Thyroid gland (tissue), 4 donors: ENCODE results near the gene GABPB2. TPM values are rescaled to one million over a fixed set of nuclear protein-coding genes. Genes with fewer than 3 reads are reported as not detected.
A peak's percentile ranks its signal among the peaks of the same experiment; 100 is the strongest.

Experiments
- DNase-seq, 2 donors: peaks; one replicate each; pipeline ENCODE4 v3.0.0-alpha.2; 2019
- H3K27ac ChIP-seq, 3 donors: fragments of 200-600 bp; sonication (generic); 1 replicate in 2 of 3; 2 replicates in 1 of 3; pipeline ENCODE4 v1.5.1; 2016 to 2019; ENCODE audit warnings: mild to moderate bottlenecking in 1 of 3, moderate library complexity in 1 of 3
- H3K27me3 ChIP-seq: fragments of 200-600 bp; sonication (generic); one replicate; pipeline ENCODE4 v1.5.1; 2019
- H3K36me3 ChIP-seq, 2 donors: fragments of 200-600 bp; sonication (generic); one replicate each; pipeline ENCODE4 v1.5.1; 2016 to 2019
- H3K4me1 ChIP-seq, 2 donors: fragments of 200-600 bp; sonication (generic); one replicate each; pipeline ENCODE4 v1.5.1; 2017 to 2019
- H3K4me3 ChIP-seq, 3 donors: fragments of 200-600 bp; sonication (generic); replicated peaks in 1 of 3; 1 replicate in 2 of 3; 2 replicates in 1 of 3; pipeline ENCODE4 v1.5.1; 2016; ENCODE audit warnings: mild to moderate bottlenecking in 1 of 3
- H3K9me3 ChIP-seq: fragments of 200-600 bp; sonication (generic); one replicate; pipeline ENCODE4 v1.5.1; 2017
- POLR2A ChIP-seq, 2 donors: fragments of 450-650 bp; IDR thresholded peaks; one replicate each; pipeline ENCODE4 v1.6.1; 2017; ENCODE audit warnings: antibody characterized with exemption in 2 of 2, mild to moderate bottlenecking in 2 of 2, moderate library complexity in 1 of 2
- whole genome bisulfite sequencing, 2 donors: methylation state at CpG; one replicate each; pipeline ENCODE4 v1.1.5; 2017; 5-methylcytosine and 5-hydroxymethylcytosine counted together
- intact Hi-C: fragments of 100-400 bp; cut with DNase I; formaldehyde crosslinking; loops from one replicate; pipeline ENCODE4 v1.15.1; 2023
- total RNA-seq, 4 donors: library from RNA; depleted of rRNA; stranded (reverse); fragments of >200 nt; gene quantifications; one replicate each; pipeline ENCODE4 v1.2.3, GENCODE V29; 2016
- TF ChIP-seq, protein P1 (sequence below), 6 experiments: fragments of 200-600 bp in 3 of 6; fragments of 450-650 bp in 3 of 6; sonication (generic) in 3 of 6; IDR thresholded peaks; one replicate each; pipeline ENCODE4 v1.5.1; 2016 to 2019; ENCODE audit warnings: antibody characterized with exemption in 6 of 6, mild to moderate bottlenecking in 2 of 6, inconsistent platforms in 1 of 6, moderate library complexity in 1 of 6

GABPB2 gene
- total RNA-seq, 4 donors from 2014 or later, result 14.9 to 22.2 (median 18.3) TPM

- 1 to 2% methylated on average over 20 to 32 of the region's 61 CpGs for WGBS, 2 donors
- TF ChIP-seq POLR2A (IDR thresholded peaks at IDR 0.05), result peak in 1 of 2 donors; percentile 82
- TF ChIP-seq, protein P1, sequence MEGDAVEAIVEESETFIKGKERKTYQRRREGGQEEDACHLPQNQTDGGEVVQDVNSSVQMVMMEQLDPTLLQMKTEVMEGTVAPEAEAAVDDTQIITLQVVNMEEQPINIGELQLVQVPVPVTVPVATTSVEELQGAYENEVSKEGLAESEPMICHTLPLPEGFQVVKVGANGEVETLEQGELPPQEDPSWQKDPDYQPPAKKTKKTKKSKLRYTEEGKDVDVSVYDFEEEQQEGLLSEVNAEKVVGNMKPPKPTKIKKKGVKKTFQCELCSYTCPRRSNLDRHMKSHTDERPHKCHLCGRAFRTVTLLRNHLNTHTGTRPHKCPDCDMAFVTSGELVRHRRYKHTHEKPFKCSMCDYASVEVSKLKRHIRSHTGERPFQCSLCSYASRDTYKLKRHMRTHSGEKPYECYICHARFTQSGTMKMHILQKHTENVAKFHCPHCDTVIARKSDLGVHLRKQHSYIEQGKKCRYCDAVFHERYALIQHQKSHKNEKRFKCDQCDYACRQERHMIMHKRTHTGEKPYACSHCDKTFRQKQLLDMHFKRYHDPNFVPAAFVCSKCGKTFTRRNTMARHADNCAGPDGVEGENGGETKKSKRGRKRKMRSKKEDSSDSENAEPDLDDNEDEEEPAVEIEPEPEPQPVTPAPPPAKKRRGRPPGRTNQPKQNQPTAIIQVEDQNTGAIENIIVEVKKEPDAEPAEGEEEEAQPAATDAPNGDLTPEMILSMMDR (IDR thresholded peaks at IDR 0.05), result no peak
- Histone ChIP-seq H3K36me3 (no peaks in the 10 kb centered on the region), H3K9me3 (no peaks in the 10 kb centered on the region), H3K27me3 (no peaks in the 10 kb centered on the region), H3K4me3 (peak within 1 kb of the TSS; percentile 29 to 74 (median 54)), H3K27ac (peak within 1 kb of the TSS in 2 of 3 donors; percentile 41 to 48), H3K4me1 (peaks cover 20 to 25% of the 10 kb centered on the region in 2 donors)
- DNase-seq, result peak; percentile 93 to 95
- intact Hi-C loops, result no loop called here
Measured at GRCh38 chr1:151146412-151147131, 76.0 kb downstream of the GABPB2 start, which contains the start of gene SEMA6C. Gene SEMA6C (minus strand): TSS chr1:151146631. CDS start chr1:151142621, 4,010 bp downstream.

DNA sequence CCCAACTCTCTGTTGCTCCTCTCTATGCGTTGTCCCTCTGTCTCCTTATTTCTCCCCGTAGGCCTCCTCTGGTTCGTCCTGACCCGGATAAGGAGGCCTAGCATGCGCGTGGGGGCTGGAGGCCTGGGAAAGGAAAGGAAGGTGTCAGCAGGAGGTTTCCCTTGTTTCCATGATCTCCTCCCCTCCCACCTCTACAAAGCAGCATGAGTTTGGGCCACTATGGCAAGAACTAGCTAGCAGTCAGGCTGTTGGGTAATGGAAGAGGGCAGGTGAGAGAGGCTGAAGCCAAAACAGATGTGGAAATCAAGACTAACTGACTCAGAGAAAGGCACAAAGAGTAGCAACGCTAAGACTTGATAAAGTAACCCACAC lies 76.6 kb downstream of the GABPB2 start:
- peaks cover 20 to 25% of the 10 kb centered on the region in 2 donors for H3K4me1 ChIP-seq
- peak overlapping the region in 1 of 3 donors; percentile 74 for H3K4me3 ChIP-seq
- peak overlapping the region in 2 of 3 donors; percentile 41 to 44 for H3K27ac ChIP-seq
- H3K9me3 ChIP-seq, result no peaks in the 10 kb centered on the region
- no peaks in the 10 kb centered on the region for H3K27me3 ChIP-seq
- WGBS, 2 donors, result 31 to 32% methylated on average over 7 of the region's 7 CpGs
- intact Hi-C loops, result no loop called here
- no peak for TF ChIP-seq POLR2A (IDR thresholded peaks at IDR 0.05)
- TF ChIP-seq, protein P1 (IDR thresholded peaks at IDR 0.05), result no peak
- H3K36me3 ChIP-seq, result no peaks in the 10 kb centered on the region
- DNase-seq, result no peak

DNA sequence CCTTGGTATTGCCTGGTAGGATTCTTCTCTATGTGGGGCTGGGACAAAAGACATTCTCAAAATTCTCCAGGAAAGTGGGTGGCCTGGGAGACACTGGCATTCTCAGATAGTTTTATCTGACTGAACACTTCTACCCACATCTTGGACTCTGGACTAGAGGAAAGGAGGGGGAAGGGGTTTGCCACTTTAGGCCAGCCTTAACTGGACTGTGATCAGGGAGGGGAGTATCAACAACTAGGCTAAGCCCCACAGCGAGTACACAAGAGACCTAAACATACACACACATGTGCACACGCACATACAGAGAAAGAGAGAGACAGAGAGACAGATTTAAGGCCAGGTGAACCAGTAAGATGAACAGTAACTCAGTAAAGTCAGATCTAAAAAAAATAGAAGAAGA lies 77.1 kb downstream of the GABPB2 start:
- DNase-seq, result no peak
- peaks cover 20 to 25% of the 10 kb centered on the region in 2 donors for H3K4me1 ChIP-seq
- no peak for TF ChIP-seq POLR2A (IDR thresholded peaks at IDR 0.05)
- TF ChIP-seq, protein P1 (IDR thresholded peaks at IDR 0.05), result no peak
- H3K36me3 ChIP-seq, result no peaks in the 10 kb centered on the region
- H3K27ac ChIP-seq, result no peak overlapping the region
- no peak overlapping the region for H3K4me3 ChIP-seq
- H3K27me3 ChIP-seq, result no peaks in the 10 kb centered on the region
- WGBS, 2 donors, result 96 to 97% methylated on average over 2 of the region's 2 CpGs
- intact Hi-C loops, result no loop called here
- no peaks in the 10 kb centered on the region for H3K9me3 ChIP-seq

- H3K4me3 ChIP-seq, result no peak within 1 kb of the TSS
- intact Hi-C loops, result loop anchor here (5.0 to 10.0 kb wide), 2 partner anchors 54 to 132 kb away; no protein-coding TSS in a partner anchor
- no peaks in the 10 kb centered on the region for H3K4me1 ChIP-seq
- H3K9me3 ChIP-seq, result no peaks in the 10 kb centered on the region
- no peak within 1 kb of the TSS for H3K27ac ChIP-seq
- DNase-seq, result no peak
- no peaks in the 10 kb centered on the region for H3K27me3 ChIP-seq
- WGBS, 2 donors, result 74 to 78% methylated on average over 4 of the region's 4 CpGs
- H3K36me3 ChIP-seq, result peaks cover 22 to 23% of the 10 kb centered on the region in 2 donors
- TF ChIP-seq, protein P1 (IDR thresholded peaks at IDR 0.05), result no peak
- TF ChIP-seq POLR2A (IDR thresholded peaks at IDR 0.05), result no peak
Measured at GRCh38 chr1:151156515-151156819, 85.9 kb downstream of the GABPB2 start, which contains the start of gene TNFAIP8L2. Gene TNFAIP8L2 (plus strand): TSS chr1:151156649. CDS start chr1:151158698, 2,049 bp downstream.

GRCh38 chr1:151157067-151157531 lies 86.5 kb downstream of the GABPB2 start:
- no peaks in the 10 kb centered on the region for H3K27me3 ChIP-seq
- H3K4me1 ChIP-seq, result no peaks in the 10 kb centered on the region
- no peak overlapping the region for H3K27ac ChIP-seq
- intact Hi-C loops, result loop anchor here (5.0 to 10.0 kb wide), 2 partner anchors 55 to 132 kb away; no protein-coding TSS in a partner anchor
- H3K36me3 ChIP-seq, result peaks cover 25 to 27% of the 10 kb centered on the region in 2 donors
- H3K9me3 ChIP-seq, result no peaks in the 10 kb centered on the region
- TF ChIP-seq POLR2A (IDR thresholded peaks at IDR 0.05), result no peak
- TF ChIP-seq, protein P1 (IDR thresholded peaks at IDR 0.05), result no peak
- H3K4me3 ChIP-seq, result no peak overlapping the region
- no peak for DNase-seq
- WGBS, 2 donors, result 86 to 93% methylated on average over 6 of the region's 6 CpGs
